HCT116 (cell line): ENCODE measurements around the gene EML1.

Experiments
- POLR2A ChIP-seq: IDR thresholded peaks from 2 replicates; pipeline ENCODE4 v1.7.0; 2011; ENCODE audit warnings: borderline replicate concordance; ENCODE audit not compliant: insufficient read depth, insufficient read length; ENCODE audit errors: extremely low read depth
- RAD21 ChIP-seq: IDR thresholded peaks from 2 replicates; pipeline ENCODE4 v1.6.1; 2012; ENCODE audit warnings: low read depth, mild to moderate bottlenecking
- ZBTB33 ChIP-seq: IDR thresholded peaks from 2 replicates; pipeline ENCODE4 v1.6.1; 2011; ENCODE audit warnings: mild to moderate bottlenecking, low read length, moderate library complexity; ENCODE audit not compliant: insufficient replicate concordance; ENCODE audit errors: extremely low read depth
- TF ChIP-seq, protein P1 (sequence below), 3 experiments: fragments of 200-600 bp in 1 of 3; sonication (generic) in 1 of 3; IDR thresholded peaks in 2 of 3; conservative IDR thresholded peaks in 1 of 3; 2 replicates each; pipeline ENCODE4 v1.5.1; 2012 to 2017; ENCODE audit warnings: low read depth in 2 of 3, low read length in 2 of 3, antibody characterized with exemption in 1 of 3, borderline replicate concordance in 1 of 3, control low read depth in 1 of 3, mild to moderate bottlenecking in 1 of 3, mixed read lengths in 1 of 3, mixed run types in 1 of 3, moderate library complexity in 1 of 3; ENCODE audit not compliant: insufficient read depth in 1 of 3

DNA sequence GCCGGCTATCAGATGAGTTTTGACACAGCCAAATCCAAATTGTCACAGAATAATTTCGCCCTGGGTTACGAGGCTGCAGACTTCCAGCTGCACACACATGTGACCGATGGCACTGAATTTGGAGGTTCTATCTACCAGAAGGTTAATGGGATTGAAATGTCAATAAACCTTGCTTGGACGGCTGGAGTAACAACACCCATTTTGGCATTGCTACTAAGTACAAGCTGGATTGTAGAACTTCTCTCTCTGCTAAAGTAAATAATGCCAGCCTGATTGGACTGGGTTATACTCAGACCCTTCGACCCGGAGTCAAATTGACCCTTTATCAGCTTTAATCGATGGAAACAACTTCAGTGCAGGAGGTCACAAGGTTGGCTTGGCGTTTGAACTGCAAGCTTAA, 171.8 kb downstream of the EML1 start:
- TF ChIP-seq, protein P1, sequence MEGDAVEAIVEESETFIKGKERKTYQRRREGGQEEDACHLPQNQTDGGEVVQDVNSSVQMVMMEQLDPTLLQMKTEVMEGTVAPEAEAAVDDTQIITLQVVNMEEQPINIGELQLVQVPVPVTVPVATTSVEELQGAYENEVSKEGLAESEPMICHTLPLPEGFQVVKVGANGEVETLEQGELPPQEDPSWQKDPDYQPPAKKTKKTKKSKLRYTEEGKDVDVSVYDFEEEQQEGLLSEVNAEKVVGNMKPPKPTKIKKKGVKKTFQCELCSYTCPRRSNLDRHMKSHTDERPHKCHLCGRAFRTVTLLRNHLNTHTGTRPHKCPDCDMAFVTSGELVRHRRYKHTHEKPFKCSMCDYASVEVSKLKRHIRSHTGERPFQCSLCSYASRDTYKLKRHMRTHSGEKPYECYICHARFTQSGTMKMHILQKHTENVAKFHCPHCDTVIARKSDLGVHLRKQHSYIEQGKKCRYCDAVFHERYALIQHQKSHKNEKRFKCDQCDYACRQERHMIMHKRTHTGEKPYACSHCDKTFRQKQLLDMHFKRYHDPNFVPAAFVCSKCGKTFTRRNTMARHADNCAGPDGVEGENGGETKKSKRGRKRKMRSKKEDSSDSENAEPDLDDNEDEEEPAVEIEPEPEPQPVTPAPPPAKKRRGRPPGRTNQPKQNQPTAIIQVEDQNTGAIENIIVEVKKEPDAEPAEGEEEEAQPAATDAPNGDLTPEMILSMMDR (IDR thresholded peaks at IDR 0.05 in 2 of 3, conservative IDR thresholded peaks at IDR 0.05 in 1 of 3; ENCODE audit: borderline replicate concordance in 1 of 3, insufficient read depth in 1 of 3, low read depth in 2 of 3, low read length in 2 of 3): no peak
- no peak for TF ChIP-seq RAD21
- no peak for TF ChIP-seq ZBTB33
- TF ChIP-seq POLR2A: no peak
